DMS153 treated with DMSO at 0.1 percent for 48 hours (cell line): ENCODE measurements around the gene RAB22A.
"Not testable (repeated sequence)": the region's sequence is repeated elsewhere in the genome, so short reads cannot be mapped to it uniquely, and the experiment has no call there.

Experiments
- DNase-seq: peaks from one replicate; lab custom pipeline; 2025; ENCODE audit not compliant: unreplicated experiment; lab: John Stamatoyannopoulos, UW

The RAB22A gene

GRCh38 chr20:58342104-58342945 lies 32.8 kb downstream of the RAB22A start:
- DNase-seq: no peak

DNA sequence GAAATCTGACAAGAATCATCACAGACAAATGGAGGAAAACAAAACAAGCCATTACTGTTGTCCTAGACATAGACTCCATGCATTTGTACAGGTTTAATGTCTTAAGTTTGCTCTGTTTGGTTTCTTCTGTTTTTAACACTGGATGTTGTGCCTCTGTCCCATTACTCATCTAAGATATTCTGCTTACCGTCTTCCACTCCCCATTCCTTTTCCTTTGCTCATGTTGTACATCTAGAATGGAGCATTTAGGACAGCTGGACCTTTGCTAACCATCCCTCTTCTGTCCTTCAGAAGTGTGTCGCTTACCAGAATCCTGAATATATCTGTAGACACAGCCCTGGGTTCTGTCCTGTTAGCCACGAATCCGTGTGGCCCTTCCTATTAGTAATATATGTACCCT lies 35.2 kb downstream of the RAB22A start:
- DNase-seq: no peak

DNA sequence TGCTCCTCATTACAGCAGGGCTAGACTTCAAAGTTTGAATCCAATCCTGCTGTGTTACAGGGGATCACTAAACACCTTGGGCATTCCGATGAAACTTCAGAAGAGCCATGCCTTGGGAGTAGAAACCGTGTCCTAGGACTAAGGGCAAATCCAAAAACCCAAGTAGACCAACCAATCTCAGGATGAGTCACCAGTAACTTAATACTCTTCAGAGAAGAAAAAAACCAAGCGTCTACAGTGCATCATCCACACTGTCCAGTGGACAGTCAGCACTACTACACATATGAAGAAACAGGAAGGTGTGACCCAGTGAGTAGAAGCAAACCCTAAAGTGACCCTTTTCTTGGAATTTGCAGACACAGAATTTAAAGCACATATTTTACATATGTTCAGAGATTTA lies 40.1 kb downstream of the RAB22A start:
- DNase-seq: no peak

DNA sequence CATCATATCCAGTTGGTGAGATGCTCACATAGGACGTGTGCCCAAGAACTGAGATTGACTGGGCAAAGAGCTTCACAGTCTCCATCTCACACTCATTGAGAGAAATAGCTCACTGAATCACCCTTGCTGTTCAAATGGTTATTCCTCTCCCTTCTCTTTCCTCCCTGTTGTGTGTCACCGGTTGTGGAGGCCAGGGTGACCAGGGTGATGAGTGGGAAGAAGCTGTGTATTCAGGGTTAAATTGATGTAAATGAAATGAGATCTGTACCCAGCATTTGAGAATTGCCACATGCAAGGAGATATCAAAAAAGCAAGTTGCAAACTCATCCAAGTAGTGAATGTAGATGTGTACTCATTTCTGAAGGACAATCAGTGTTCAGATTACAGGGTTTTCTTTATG lies 43.0 kb downstream of the RAB22A start:
- no peak for DNase-seq

DNA sequence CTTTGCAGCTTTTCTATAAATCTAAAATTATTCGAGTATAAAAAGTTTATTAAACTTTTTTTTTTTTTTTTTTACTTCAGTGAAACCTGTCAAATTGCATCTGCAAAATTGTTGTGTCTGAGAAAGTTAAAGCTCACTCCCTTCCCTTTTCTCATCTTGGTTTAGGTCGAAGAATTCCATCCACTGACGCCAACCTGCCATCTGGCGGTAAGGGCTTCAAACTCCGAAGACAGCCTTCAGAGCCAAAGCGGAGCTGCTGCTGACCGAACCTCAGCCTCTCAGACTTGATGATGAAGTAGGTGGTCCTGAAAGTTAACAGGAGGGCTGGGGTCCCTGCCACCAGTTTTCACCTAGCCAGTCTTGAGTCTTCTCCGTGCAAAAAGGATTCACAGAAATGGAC lies 49.9 kb downstream of the RAB22A start:
- DNase-seq: no peak

- DNase-seq: no peak
These were observed 51.4 kb downstream of the RAB22A start for GRCh38 chr20:58360936-58361335.

DNA sequence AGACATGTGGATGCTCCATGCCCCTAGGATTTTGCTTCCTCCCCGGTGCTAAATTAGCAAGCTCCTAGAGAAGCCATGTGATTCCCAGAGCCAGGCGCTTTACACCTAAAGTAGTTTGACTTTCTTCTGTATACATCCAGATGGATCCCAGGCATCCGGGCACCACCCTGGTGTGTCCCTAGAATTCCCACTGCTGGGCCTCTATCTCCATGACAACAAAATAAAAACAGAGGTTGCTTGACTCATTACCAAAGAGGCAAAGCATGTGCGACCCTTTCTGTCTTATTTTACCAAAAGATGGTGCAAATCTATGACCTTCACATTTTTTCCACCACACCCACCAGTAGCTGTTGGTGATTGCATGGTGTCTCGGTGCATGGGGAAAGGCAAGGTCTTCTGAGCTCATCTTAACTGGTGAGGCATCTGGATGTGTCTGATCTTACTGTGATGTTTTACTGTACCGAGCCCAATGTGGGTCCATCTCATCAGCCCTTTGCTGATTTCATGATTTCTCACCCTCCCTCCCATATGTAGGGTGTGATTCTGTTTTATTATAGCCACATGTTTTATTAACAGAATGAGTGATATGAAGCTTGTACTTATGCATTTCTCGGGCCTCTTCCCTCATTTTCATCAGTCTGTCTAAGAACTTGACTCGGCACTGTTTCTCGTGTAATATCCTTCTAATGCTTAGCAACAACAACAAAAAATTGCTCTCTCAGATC lies 52.1 kb downstream of the RAB22A start:
- no peak for DNase-seq

- no peak for DNase-seq
These were observed 52.6 kb downstream of the RAB22A start for GRCh38 chr20:58362206-58362516.

DNA sequence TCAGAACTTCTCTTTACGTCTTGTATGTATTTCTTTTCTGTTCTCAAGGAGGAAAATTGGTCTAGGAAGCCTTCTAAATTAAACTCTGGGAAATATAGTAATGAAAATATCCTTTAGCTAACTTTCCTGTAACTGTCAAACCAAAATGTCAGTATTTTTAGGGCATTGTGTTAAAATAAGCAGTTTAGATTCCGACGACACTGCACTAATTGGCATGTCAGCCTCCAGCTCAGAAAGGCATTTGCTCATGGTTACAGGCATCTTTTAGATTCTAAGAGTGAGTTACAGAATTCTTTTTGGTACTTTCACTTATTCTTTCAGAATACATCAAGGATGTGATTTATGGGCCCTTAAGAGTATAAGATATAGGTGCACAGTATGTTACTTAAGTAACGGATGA lies 53.5 kb downstream of the RAB22A start:
- no peak for DNase-seq

DNA sequence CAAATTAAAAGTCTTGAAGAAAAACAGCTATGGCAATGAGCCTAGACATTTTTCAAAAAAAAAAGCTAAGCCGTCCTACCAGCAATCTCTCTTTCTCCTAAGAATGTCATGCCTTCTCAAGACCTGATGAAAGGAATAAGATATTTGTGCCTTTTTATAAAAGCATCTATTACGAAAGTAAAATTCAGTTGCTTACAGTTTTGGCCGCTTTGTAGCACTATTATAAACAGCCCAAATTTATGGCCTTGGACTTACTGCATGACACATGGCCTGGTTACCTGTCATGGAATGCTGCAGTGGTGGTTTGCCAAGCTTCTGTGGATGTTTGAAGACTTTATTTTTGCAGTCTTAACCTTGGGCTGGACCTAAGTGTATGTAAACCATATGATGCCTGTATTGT lies 57.4 kb downstream of the RAB22A start:
- DNase-seq: no peak

GRCh38 chr20:58372806-58373205 lies 63.3 kb downstream of the RAB22A start:
- no peak for DNase-seq

- not testable (repeated sequence) for DNase-seq
These were observed 63.8 kb downstream of the RAB22A start for GRCh38 chr20:58373296-58373695.

GRCh38 chr20:58374027-58374850 lies 64.7 kb downstream of the RAB22A start:
- DNase-seq: no peak

- DNase-seq: no peak
These were observed 65.6 kb downstream of the RAB22A start for GRCh38 chr20:58374906-58375758.

- DNase-seq: no peak
These were observed 66.3 kb downstream of the RAB22A start for GRCh38 chr20:58375759-58376352.

GRCh38 chr20:58377017-58377416 lies 67.5 kb downstream of the RAB22A start:
- DNase-seq: no peak

DNA sequence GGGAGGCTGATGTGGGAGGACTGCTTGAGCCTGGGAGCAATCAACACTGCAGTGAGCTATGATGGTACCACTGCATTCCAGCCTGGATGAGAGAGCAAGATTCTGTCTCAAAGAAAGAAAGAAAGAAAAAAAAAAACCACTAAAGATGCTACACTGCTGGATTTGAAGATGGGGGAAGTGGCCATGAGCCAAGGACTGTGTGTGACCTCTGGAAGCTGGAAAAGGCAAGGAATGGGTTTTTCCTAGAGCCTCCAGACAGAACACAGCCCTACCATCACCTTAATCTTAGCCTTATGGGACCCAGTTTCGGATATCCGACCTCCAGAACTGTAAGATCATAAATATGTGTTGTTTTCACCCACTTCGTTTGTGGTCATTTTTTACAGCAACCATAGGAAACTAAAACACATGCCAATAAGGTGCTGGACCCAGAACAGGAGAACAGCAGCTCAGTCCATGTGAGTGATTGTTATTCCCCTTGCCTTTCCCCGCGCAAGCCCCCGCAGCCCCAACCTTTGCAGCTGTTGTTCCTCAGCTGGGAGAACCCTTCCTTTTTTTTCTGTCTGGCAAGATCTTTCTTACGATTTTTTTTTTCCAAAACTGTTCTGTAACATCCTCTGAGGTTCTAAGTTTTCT lies 68.4 kb downstream of the RAB22A start:
- DNase-seq: no peak

DNA sequence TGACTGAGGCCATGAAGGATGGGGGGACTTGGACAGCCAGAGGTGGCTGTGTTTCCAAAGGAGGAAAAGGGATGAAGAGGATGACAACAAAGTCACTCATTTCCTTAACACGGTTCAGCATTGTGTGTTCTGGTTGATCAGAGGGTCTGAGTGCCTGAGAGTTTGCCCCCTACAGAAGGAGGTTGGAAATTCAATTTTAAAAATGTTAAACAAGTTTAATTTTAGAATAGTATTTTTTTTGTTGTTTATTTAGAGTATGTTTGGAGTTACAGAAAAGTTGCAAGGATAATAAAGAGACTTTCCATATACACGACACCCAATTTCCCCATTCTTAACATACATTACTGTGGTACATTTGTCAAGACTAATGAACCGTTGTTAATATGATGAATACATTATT lies 69.2 kb downstream of the RAB22A start:
- no peak for DNase-seq

- no peak for DNase-seq
These were observed 72.1 kb downstream of the RAB22A start for GRCh38 chr20:58381627-58382026.

- no peak for DNase-seq
These were observed 72.6 kb downstream of the RAB22A start for GRCh38 chr20:58382096-58382495.
